Prostate gland (tissue), 2 donors: Measurements from ENCODE around the gene VPS18.
A peak's percentile ranks its signal among the peaks of the same experiment; 100 is the strongest.

Source experiments
- POLR2A ChIP-seq: fragments of 450-650 bp; IDR thresholded peaks from one replicate; pipeline ENCODE4 v1.6.1; 2016; ENCODE audit warnings: antibody characterized with exemption, mild to moderate bottlenecking
- POLR2AphosphoS5 ChIP-seq: sonication (generic); formaldehyde crosslinking; IDR thresholded peaks from one replicate; pipeline ENCODE4 v1.6.1; 2017; ENCODE audit warnings: antibody characterized with exemption
- TF ChIP-seq, protein P1 (sequence below), 4 experiments: fragments of 200-600 bp in 2 of 4; fragments of 450-650 bp in 2 of 4; sonication (generic) in 2 of 4; IDR thresholded peaks; 1 replicate in 3 of 4; 2 replicates in 1 of 4; pipeline ENCODE4 v1.5.1; 2016 to 2019; ENCODE audit warnings: antibody characterized with exemption in 4 of 4, mild to moderate bottlenecking in 2 of 4, moderate library complexity in 2 of 4

DNA sequence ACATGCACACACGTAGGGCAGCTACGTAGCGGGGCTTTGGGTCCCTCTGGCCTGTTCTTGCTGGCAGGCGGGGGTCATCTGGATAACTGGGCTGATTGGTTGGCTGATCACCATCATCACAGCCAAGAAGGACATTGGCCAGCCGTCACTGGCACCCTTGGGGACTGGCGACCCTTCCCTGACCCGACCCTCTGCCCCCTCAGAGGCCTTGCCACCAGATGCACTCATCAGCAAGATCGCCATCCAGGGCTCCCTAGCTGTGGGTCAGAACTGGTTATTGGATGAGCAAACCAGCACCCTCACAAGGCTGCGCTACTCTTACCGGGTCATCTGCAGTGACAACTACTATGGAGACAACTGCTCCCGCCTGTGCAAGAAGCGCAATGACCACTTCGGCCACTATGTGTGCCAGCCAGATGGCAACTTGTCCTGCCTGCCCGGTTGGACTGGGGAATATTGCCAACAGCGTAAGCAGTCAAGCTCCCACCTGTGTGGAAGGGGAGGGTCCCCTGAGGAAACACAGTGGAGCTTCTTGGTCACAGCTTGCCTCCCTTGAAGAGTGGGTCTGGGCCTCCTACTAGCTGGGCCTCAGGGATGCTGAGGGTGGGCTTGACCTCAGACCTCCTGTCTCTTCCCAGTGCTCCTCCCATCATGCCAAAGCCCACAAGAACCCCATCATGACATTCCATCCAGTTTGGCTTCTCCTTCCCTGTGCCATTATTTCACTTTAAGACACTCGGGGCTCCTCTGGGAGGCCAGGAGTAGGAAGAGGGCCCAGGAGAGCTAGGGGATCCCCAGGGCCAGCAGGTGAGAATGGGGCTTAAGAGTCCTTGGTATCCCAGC lies 37.3 kb downstream of the VPS18 start:
- TF ChIP-seq, protein P1, sequence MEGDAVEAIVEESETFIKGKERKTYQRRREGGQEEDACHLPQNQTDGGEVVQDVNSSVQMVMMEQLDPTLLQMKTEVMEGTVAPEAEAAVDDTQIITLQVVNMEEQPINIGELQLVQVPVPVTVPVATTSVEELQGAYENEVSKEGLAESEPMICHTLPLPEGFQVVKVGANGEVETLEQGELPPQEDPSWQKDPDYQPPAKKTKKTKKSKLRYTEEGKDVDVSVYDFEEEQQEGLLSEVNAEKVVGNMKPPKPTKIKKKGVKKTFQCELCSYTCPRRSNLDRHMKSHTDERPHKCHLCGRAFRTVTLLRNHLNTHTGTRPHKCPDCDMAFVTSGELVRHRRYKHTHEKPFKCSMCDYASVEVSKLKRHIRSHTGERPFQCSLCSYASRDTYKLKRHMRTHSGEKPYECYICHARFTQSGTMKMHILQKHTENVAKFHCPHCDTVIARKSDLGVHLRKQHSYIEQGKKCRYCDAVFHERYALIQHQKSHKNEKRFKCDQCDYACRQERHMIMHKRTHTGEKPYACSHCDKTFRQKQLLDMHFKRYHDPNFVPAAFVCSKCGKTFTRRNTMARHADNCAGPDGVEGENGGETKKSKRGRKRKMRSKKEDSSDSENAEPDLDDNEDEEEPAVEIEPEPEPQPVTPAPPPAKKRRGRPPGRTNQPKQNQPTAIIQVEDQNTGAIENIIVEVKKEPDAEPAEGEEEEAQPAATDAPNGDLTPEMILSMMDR (IDR thresholded peaks at IDR 0.05) = peak in 1 of 4 experiments; percentile 15
- TF ChIP-seq POLR2A (no peak), POLR2AphosphoS5 (peak; percentile 40)
